ENCODE measurements around the gene AVEN.

The AVEN gene

DNA sequence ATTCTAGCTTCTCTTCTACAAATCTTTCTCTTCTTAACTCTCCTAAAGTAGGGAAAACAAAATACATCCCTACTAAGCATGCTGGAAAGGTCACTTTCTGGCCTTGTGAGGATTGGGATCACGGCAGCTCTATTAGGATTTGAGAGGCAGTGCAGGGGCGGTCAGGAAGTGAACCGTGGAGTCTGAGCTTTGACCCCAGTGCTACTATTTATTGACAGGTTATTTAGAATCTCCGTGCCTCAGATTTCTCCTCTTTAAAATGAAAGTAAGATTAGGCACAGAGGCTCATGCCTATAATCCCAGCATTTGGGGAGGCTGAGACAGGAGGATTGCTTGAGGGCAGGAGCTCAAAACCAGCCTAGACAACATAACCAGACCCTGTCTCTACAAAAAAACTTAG is 112.7 kb downstream of the AVEN start:
- H3K79me2 ChIP-seq (ENCODE audit: insufficient read depth, low read length): no peaks in the 10 kb centered on the region
- no peaks in the 10 kb centered on the region for H3K9me3 ChIP-seq (ENCODE audit: insufficient read depth, low read depth, low read length)
- H4K20me1 ChIP-seq (ENCODE audit: insufficient read depth, low read length, poor library complexity, severe bottlenecking): no peaks in the 10 kb centered on the region
- no peaks in the 10 kb centered on the region for H3F3A ChIP-seq (ENCODE audit: low read depth)
- no peak overlapping the region for H3K4me2 ChIP-seq (ENCODE audit: low read depth, low read length, poor library complexity, severe bottlenecking)
- H3K36me3 ChIP-seq (ENCODE audit: insufficient read depth, low read length): no peaks in the 10 kb centered on the region
- H3K4me1 ChIP-seq (ENCODE audit: insufficient read depth, low read length, poor library complexity, severe bottlenecking): no peaks in the 10 kb centered on the region
- TF ChIP-seq, protein P1, sequence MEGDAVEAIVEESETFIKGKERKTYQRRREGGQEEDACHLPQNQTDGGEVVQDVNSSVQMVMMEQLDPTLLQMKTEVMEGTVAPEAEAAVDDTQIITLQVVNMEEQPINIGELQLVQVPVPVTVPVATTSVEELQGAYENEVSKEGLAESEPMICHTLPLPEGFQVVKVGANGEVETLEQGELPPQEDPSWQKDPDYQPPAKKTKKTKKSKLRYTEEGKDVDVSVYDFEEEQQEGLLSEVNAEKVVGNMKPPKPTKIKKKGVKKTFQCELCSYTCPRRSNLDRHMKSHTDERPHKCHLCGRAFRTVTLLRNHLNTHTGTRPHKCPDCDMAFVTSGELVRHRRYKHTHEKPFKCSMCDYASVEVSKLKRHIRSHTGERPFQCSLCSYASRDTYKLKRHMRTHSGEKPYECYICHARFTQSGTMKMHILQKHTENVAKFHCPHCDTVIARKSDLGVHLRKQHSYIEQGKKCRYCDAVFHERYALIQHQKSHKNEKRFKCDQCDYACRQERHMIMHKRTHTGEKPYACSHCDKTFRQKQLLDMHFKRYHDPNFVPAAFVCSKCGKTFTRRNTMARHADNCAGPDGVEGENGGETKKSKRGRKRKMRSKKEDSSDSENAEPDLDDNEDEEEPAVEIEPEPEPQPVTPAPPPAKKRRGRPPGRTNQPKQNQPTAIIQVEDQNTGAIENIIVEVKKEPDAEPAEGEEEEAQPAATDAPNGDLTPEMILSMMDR (conservative IDR thresholded peaks at IDR 0.05; ENCODE audit: low read length): no peak
- TF ChIP-seq EZH2phosphoT487 (IDR thresholded peaks at IDR 0.05; ENCODE audit: borderline replicate concordance): no peak
- H3K4me3 ChIP-seq (ENCODE audit: low read length, poor library complexity, severe bottlenecking): no peak overlapping the region
- no peaks in the 10 kb centered on the region for H3K9me2 ChIP-seq (replicated peaks; ENCODE audit: low read depth, low read length)
- no peak overlapping the region for H3K9ac ChIP-seq (ENCODE audit: low read depth, low read length, poor library complexity, severe bottlenecking)
- no peak overlapping the region for H2AFZ ChIP-seq (ENCODE audit: low read length)
- no peaks in the 10 kb centered on the region for H3K27me3 ChIP-seq (ENCODE audit: insufficient read depth, low read length, poor library complexity, severe bottlenecking)

DNA sequence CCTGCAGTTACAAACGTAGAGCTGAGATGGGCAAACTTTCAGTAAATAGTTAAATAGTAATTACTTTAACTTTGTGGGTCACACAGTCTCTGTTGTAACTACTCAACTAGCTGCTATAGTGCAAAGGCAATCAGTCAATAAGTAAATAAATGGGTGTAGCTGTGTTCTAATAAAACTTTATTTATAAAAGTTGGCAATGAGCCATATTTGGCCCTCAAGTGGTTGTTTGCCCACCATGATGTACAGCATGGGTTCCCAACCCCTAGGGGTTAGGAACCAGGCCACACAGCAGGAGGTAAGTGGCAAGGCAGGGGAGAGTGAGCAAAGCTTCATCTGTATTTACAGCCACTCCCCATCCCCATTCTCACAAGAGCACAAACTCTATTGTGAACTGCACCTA is 115.6 kb downstream of the AVEN start:
- Histone ChIP-seq H3K9me3 (ENCODE audit: insufficient read depth, low read depth, low read length) (no peaks in the 10 kb centered on the region), H4K20me1 (ENCODE audit: insufficient read depth, low read length, poor library complexity, severe bottlenecking) (no peaks in the 10 kb centered on the region), H3K9ac (ENCODE audit: low read depth, low read length, poor library complexity, severe bottlenecking) (no peak overlapping the region), H3F3A (ENCODE audit: low read depth) (no peaks in the 10 kb centered on the region), H3K27me3 (ENCODE audit: insufficient read depth, low read length, poor library complexity, severe bottlenecking) (no peaks in the 10 kb centered on the region), H3K9me2 (replicated peaks; ENCODE audit: low read depth, low read length) (no peaks in the 10 kb centered on the region), H3K36me3 (ENCODE audit: insufficient read depth, low read length) (no peaks in the 10 kb centered on the region), H3K4me3 (ENCODE audit: low read length, poor library complexity, severe bottlenecking) (no peak overlapping the region), H3K4me1 (ENCODE audit: insufficient read depth, low read length, poor library complexity, severe bottlenecking) (no peaks in the 10 kb centered on the region), H3K79me2 (ENCODE audit: insufficient read depth, low read length) (no peaks in the 10 kb centered on the region), H2AFZ (ENCODE audit: low read length) (no peak overlapping the region), H3K4me2 (ENCODE audit: low read depth, low read length, poor library complexity, severe bottlenecking) (no peak overlapping the region)
- TF ChIP-seq EZH2phosphoT487 (IDR thresholded peaks at IDR 0.05; ENCODE audit: borderline replicate concordance): no peak
- TF ChIP-seq, protein P1 (conservative IDR thresholded peaks at IDR 0.05; ENCODE audit: low read length): no peak

DNA sequence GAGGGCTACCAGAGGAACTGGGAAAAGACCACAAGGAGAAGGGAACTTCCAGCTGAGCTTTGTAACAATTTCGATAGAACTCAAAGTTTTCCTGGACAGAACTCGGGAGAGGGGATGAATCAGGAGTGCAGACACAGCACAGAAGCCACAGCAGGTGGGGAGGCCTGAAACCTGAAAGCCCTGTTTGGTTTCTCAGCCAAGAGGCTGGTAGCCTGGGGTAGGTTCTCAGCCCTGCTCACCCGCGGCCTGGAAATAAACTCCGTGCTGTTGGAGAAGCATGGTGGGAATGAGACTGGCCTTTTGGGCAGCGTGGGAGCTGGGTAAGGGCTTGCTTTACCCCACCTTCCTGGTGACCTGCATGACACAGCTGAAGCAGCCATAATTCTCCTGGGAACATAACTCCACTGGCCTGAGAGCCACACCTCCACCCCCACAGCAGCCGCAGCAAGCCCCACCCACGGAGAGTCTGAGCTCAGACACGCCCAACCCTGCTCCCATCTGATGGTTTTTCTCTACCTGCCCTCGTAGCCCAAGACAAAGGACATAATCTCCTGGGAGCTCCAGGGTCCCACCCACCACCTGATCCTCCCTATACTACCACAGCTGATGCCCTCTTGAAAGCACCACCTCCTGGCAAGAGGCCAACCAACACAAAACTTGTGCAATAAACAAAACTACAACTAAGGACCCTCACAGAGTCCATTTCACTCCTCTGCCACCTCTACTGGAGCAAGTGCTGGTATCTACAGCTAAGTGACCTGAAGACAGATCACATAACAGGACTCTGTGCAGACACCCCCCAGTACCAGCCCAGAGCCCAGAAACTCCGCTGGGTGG is 123.2 kb downstream of the AVEN start:
- Histone ChIP-seq H2AFZ (ENCODE audit: low read length) (no peak overlapping the region), H3K36me3 (ENCODE audit: insufficient read depth, low read length) (no peaks in the 10 kb centered on the region), H3F3A (ENCODE audit: low read depth) (no peaks in the 10 kb centered on the region), H3K9me2 (replicated peaks; ENCODE audit: low read depth, low read length) (no peaks in the 10 kb centered on the region), H3K4me1 (ENCODE audit: insufficient read depth, low read length, poor library complexity, severe bottlenecking) (no peaks in the 10 kb centered on the region), H3K9me3 (ENCODE audit: insufficient read depth, low read depth, low read length) (no peaks in the 10 kb centered on the region), H3K9ac (ENCODE audit: low read depth, low read length, poor library complexity, severe bottlenecking) (no peak overlapping the region), H3K4me2 (ENCODE audit: low read depth, low read length, poor library complexity, severe bottlenecking) (no peak overlapping the region), H3K4me3 (ENCODE audit: low read length, poor library complexity, severe bottlenecking) (no peak overlapping the region), H3K27me3 (ENCODE audit: insufficient read depth, low read length, poor library complexity, severe bottlenecking) (no peaks in the 10 kb centered on the region), H3K79me2 (ENCODE audit: insufficient read depth, low read length) (no peaks in the 10 kb centered on the region), H4K20me1 (ENCODE audit: insufficient read depth, low read length, poor library complexity, severe bottlenecking) (no peaks in the 10 kb centered on the region)
- no peak for TF ChIP-seq EZH2phosphoT487 (IDR thresholded peaks at IDR 0.05; ENCODE audit: borderline replicate concordance)
- TF ChIP-seq, protein P1 (conservative IDR thresholded peaks at IDR 0.05; ENCODE audit: low read length): no peak
